ENCODE results near the gene CD4.

DNA sequence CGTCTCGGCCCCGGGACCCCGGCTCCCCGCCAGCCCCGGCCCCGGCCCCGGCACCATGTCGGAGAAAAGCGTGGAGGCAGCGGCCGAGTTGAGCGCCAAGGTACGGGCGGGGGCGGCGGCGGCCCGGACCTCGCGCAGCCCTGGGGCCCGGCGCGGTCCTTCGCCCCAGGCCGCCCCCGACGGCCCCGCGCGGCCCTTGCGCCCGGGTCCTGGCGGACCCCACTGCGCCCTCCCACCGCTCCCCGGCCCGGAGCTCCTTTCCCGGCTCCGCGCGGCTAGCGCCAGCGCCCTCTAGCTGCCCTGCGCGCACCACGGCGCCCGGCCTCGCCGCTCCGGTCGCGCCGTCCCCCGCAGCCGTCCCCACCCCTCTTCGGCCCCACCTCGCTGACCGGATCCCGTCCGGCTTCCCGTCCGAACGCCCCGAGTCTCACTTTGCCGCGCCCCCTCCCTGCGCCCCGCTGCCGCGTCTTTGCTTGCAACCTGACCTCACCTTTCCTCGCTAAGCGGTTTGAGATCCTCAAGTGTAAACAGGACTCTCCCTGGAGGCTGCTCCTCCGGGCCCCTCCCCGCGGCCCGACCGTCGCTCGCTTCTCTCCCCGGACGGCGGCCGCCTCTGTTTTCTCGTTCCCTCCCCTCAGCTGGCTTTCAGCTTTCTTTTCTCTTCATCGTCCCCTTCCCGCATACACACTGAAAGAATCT is 22.5 kb upstream of the CD4 start:
- TF ChIP-seq POLR2A (IDR thresholded peaks at IDR 0.05; ENCODE audit: low read depth, low read length) (no peak; the same call in 1 of the 2 replicates), POLR2AphosphoS5 (IDR thresholded peaks at IDR 0.05; ENCODE audit: low read depth, low read length) (no peak)
